DOHH2 (cell line): ENCODE data around the gene IRF9.

Experiments used
- H3F3A ChIP-seq: fragments of 200-600 bp; sonication (generic), shearing (Covaris generic); 2 replicates; pipeline ENCODE4 v1.6.0; 2016; ENCODE audit warnings: antibody characterized with exemption, mild to moderate bottlenecking; ENCODE audit not compliant: control insufficient read depth, insufficient read depth
- H3K27ac ChIP-seq: fragments of 200-600 bp; sonication (generic); 2 replicates; pipeline ENCODE4 v1.5.1; 2014; ENCODE audit warnings: low read depth, mild to moderate bottlenecking, low read length, moderate library complexity
- H3K27me3 ChIP-seq: fragments of 200-600 bp; sonication (generic); 2 replicates; pipeline ENCODE4 v1.6.1; 2014; ENCODE audit warnings: mild to moderate bottlenecking, low read length, mixed read lengths; ENCODE audit not compliant: control insufficient read depth
- H3K36me3 ChIP-seq: fragments of 200-600 bp; sonication (generic); 2 replicates; pipeline ENCODE4 v1.6.1; 2014; ENCODE audit warnings: mild to moderate bottlenecking, low read length, moderate library complexity, mixed read lengths; ENCODE audit not compliant: control insufficient read depth
- H3K4me1 ChIP-seq: fragments of 200-600 bp; sonication (generic); 2 replicates; pipeline ENCODE4 v1.6.1; 2014; ENCODE audit warnings: mild to moderate bottlenecking, low read length, mixed read lengths; ENCODE audit not compliant: control insufficient read depth
- H3K4me2 ChIP-seq: fragments of 200-600 bp; sonication (generic); 2 replicates; pipeline ENCODE4 v1.6.0; 2014; ENCODE audit warnings: mild to moderate bottlenecking, low read length, moderate library complexity
- H3K4me3 ChIP-seq: fragments of 200-600 bp; sonication (generic); 2 replicates; pipeline ENCODE4 v1.5.1; 2014; ENCODE audit warnings: mild to moderate bottlenecking, low read length, mixed read lengths
- H3K79me2 ChIP-seq: fragments of 200-600 bp; sonication (generic); 2 replicates; pipeline ENCODE4 v1.6.1; 2014; ENCODE audit warnings: mild to moderate bottlenecking, low read length, mixed read lengths; ENCODE audit not compliant: control insufficient read depth
- H3K9me2 ChIP-seq: fragments of 200-600 bp; sonication (generic); replicated peaks from 2 replicates; pipeline ENCODE4 v1.6.1; 2014; ENCODE audit warnings: mild to moderate bottlenecking, low read length, mixed read lengths; ENCODE audit not compliant: control insufficient read depth
- H3K9me3 ChIP-seq: fragments of 200-600 bp; sonication (generic); 2 replicates; pipeline ENCODE4 v1.6.1; 2014; ENCODE audit warnings: antibody characterized with exemption, low read length, mixed read lengths; ENCODE audit not compliant: control insufficient read depth, insufficient read depth
- H4K20me1 ChIP-seq: fragments of 200-600 bp; sonication (generic); 2 replicates; pipeline ENCODE4 v1.6.0; 2014; ENCODE audit warnings: low read depth, mild to moderate bottlenecking, antibody characterized with exemption, low read length, moderate library complexity; ENCODE audit not compliant: control insufficient read depth, insufficient read depth
- CTCF ChIP-seq: fragments of 200-600 bp; sonication (generic); IDR thresholded peaks from one replicate; pipeline ENCODE4 v1.5.1; 2014; ENCODE audit warnings: antibody characterized with exemption, mild to moderate bottlenecking, low read depth, low read length; ENCODE audit not compliant: poor library complexity, severe bottlenecking
- EZH2phosphoT487 ChIP-seq: fragments of 200-600 bp; sonication (generic); IDR thresholded peaks from 2 replicates; pipeline ENCODE4 v1.6.1; 2017; ENCODE audit warnings: borderline replicate concordance, mild to moderate bottlenecking, antibody characterized with exemption, low read length, moderate library complexity, mixed read lengths

The IRF9 gene

GRCh38 chr14:24138396-24139271 is 22.4 kb upstream of the IRF9 start:
- Histone ChIP-seq H3K4me3 (no peak overlapping the region), H4K20me1 (no peaks in the 10 kb centered on the region), H3K9me3 (no peaks in the 10 kb centered on the region), H3K4me2 (peak overlapping the region; percentile 79; the same call in 1 of the 2 replicates), H3K9me2 (no peaks in the 10 kb centered on the region), H3K27ac (no peak overlapping the region), H3K4me1 (peaks cover 34% of the 10 kb centered on the region), H3K27me3 (no peaks in the 10 kb centered on the region), H3F3A (peaks cover 5% of the 10 kb centered on the region; the same call in 1 of the 2 replicates), H3K79me2 (peaks cover 38% of the 10 kb centered on the region), H3K36me3 (peaks cover 52% of the 10 kb centered on the region)
- TF ChIP-seq CTCF (no peak), EZH2phosphoT487 (no peak)

- peaks cover 34% of the 10 kb centered on the region for H3K4me1 ChIP-seq
- no peaks in the 10 kb centered on the region for H3K27me3 ChIP-seq
- no peaks in the 10 kb centered on the region for H3K9me3 ChIP-seq
- TF ChIP-seq EZH2phosphoT487: no peak
- no peak for TF ChIP-seq CTCF
- peak overlapping the region; percentile 79 for H3K4me2 ChIP-seq
- no peaks in the 10 kb centered on the region for H4K20me1 ChIP-seq
- H3K27ac ChIP-seq: no peak overlapping the region
- peaks cover 38% of the 10 kb centered on the region for H3K79me2 ChIP-seq
- H3F3A ChIP-seq: peaks cover 5% of the 10 kb centered on the region; the same call in 1 of the 2 replicates
- H3K4me3 ChIP-seq: peak overlapping the region; percentile 97
- H3K9me2 ChIP-seq: no peaks in the 10 kb centered on the region
- peaks cover 59% of the 10 kb centered on the region for H3K36me3 ChIP-seq
These were observed 21.7 kb upstream of the IRF9 start for GRCh38 chr14:24139272-24139934.

GRCh38 chr14:24141097-24141880 is 19.8 kb upstream of the IRF9 start, which contains the start of gene EMC9:
Gene EMC9 (minus strand): TSS chr14:24141591. CDS start chr14:24141304, 287 bp downstream.
- H3K9me3 ChIP-seq: no peaks in the 10 kb centered on the region
- peaks cover 67% of the 10 kb centered on the region for H3K36me3 ChIP-seq
- H3K4me1 ChIP-seq: peaks cover 41% of the 10 kb centered on the region
- H3K4me3 ChIP-seq: peak within 1 kb of the TSS; percentile 97
- no peak for TF ChIP-seq CTCF
- TF ChIP-seq EZH2phosphoT487: no peak
- H3K4me2 ChIP-seq: peak within 1 kb of the TSS; percentile 82
- H3K27ac ChIP-seq: peak within 1 kb of the TSS; percentile 65
- H3K9me2 ChIP-seq: no peaks in the 10 kb centered on the region
- no peaks in the 10 kb centered on the region for H4K20me1 ChIP-seq
- H3K27me3 ChIP-seq: no peaks in the 10 kb centered on the region
- H3F3A ChIP-seq: peaks cover 5% of the 10 kb centered on the region; the same call in 1 of the 2 replicates
- H3K79me2 ChIP-seq: peaks cover 53% of the 10 kb centered on the region
